IMR-90 (cell line): ENCODE measurements around the gene C10orf105. TPM values are rescaled to one million over a fixed set of nuclear protein-coding genes. Genes with fewer than 3 reads are reported as not detected.

Experiments used
- ATAC-seq: fragments of 200-7000 bp; cut with Tn5 transposase; 2 replicates; pipeline ENCODE4 v1.9.1; 2020; ENCODE audit warnings: low read depth, mild to moderate bottlenecking, moderate library complexity
- BruUV-seq: library from RNA; stranded (reverse); fragments of 400-500 nt; replicated peaks from 2 replicates; lab custom pipeline; 2021; lab: Mats Ljungman, UMichigan
- CTCF ChIA-PET: fragments of 300-600 bp; formaldehyde crosslinking; extraction: SDS; loops from one replicate; lab custom pipeline; 2021; ENCODE audit warnings: antibody characterized with exemption; lab: Yijun Ruan, JAX
- POLR2A ChIA-PET: fragments of 300-600 bp; sonication (Branson Sonifier 250); formaldehyde crosslinking; loops from one replicate; lab custom pipeline; 2022; ENCODE audit warnings: antibody characterized with exemption; ENCODE audit not compliant: unreplicated experiment; lab: Charles Lee
- DNase-seq: peaks from one replicate; pipeline ENCODE4 v3.0.0; 2013
- H2AFZ ChIP-seq: replicated peaks from 2 replicates; pipeline ENCODE3; 2013; ENCODE audit warnings: low read length, mild to moderate bottlenecking; ENCODE audit not compliant: poor library complexity
- H2AK5ac ChIP-seq: 2 replicates; pipeline ENCODE4 v1.6.1; 2013; ENCODE audit warnings: low read depth, low read length, inconsistent platforms
- H2AK9ac ChIP-seq: replicated peaks from 2 replicates; pipeline ENCODE3; 2013; ENCODE audit warnings: mild to moderate bottlenecking, low read depth, low read length, moderate library complexity; ENCODE audit not compliant: poor library complexity
- H2BK120ac ChIP-seq: 2 replicates; pipeline ENCODE4 v1.6.1; 2013; ENCODE audit warnings: low read depth, low read length, inconsistent platforms
- H2BK15ac ChIP-seq: 3 replicates; pipeline ENCODE4 v1.6.1; 2013; ENCODE audit warnings: low read depth, low read length, inconsistent platforms
- H2BK20ac ChIP-seq: 2 replicates; pipeline ENCODE4 v1.6.1; 2013; ENCODE audit warnings: low read depth, mild to moderate bottlenecking, inconsistent platforms, low read length, moderate library complexity
- H2BK5ac ChIP-seq: 2 replicates; pipeline ENCODE4 v1.6.1; 2013; ENCODE audit warnings: mild to moderate bottlenecking, low read depth, low read length, inconsistent platforms; ENCODE audit not compliant: poor library complexity, severe bottlenecking
- H3K14ac ChIP-seq: replicated peaks from 2 replicates; pipeline ENCODE4 v1.6.1; 2013; ENCODE audit warnings: low read depth, low read length, inconsistent platforms
- H3K18ac ChIP-seq: 2 replicates; pipeline ENCODE4 v1.6.1; 2013; ENCODE audit warnings: low read depth, low read length, control low read depth
- H3K23ac ChIP-seq: 2 replicates; pipeline ENCODE4 v1.6.1; 2013; ENCODE audit warnings: low read depth, low read length, inconsistent platforms
- H3K27ac ChIP-seq: 2 replicates; pipeline ENCODE4 v1.5.1; 2013; ENCODE audit warnings: mild to moderate bottlenecking, control low read depth, low read length; ENCODE audit not compliant: insufficient read depth
- H3K27me3 ChIP-seq: 2 replicates; pipeline ENCODE4 v1.6.1; 2013; ENCODE audit warnings: low read length; ENCODE audit not compliant: control insufficient read depth, insufficient read depth
- H3K36me3 ChIP-seq: 2 replicates; pipeline ENCODE4 v1.6.1; 2013; ENCODE audit warnings: low read length, mixed read lengths; ENCODE audit not compliant: control insufficient read depth, insufficient read depth
- H3K4ac ChIP-seq: 2 replicates; pipeline ENCODE4 v1.6.1; 2013; ENCODE audit warnings: low read depth, low read length, inconsistent platforms
- H3K4me1 ChIP-seq: 2 replicates; pipeline ENCODE4 v1.6.1; 2013; ENCODE audit warnings: low read length, mixed read lengths; ENCODE audit not compliant: control insufficient read depth, insufficient read depth
- H3K4me2 ChIP-seq: 2 replicates; pipeline ENCODE4 v1.6.1; 2013; ENCODE audit warnings: low read depth, mild to moderate bottlenecking, control low read depth, low read length, moderate library complexity
- H3K4me3 ChIP-seq: 2 replicates; pipeline ENCODE4 v1.5.1; 2013; ENCODE audit warnings: low read depth, mild to moderate bottlenecking, control low read depth, low read length, moderate library complexity; ENCODE audit not compliant: insufficient read depth
- H3K56ac ChIP-seq: 2 replicates; pipeline ENCODE4 v1.6.1; 2013; ENCODE audit warnings: low read length, inconsistent platforms; ENCODE audit not compliant: insufficient read depth; ENCODE audit errors: extremely low read depth
- H3K79me1 ChIP-seq, 2 experiments: 2 replicates each; pipeline ENCODE4 v1.6.1; 2013; ENCODE audit warnings: low read length in 2 of 2, inconsistent platforms in 1 of 2, low read depth in 1 of 2
- H3K9ac ChIP-seq: 2 replicates; pipeline ENCODE4 v1.6.1; 2013; ENCODE audit warnings: low read depth, low read length, control low read depth
- H3K9me1 ChIP-seq: 2 replicates; pipeline ENCODE4 v1.6.1; 2013; ENCODE audit warnings: low read length, inconsistent platforms; ENCODE audit not compliant: insufficient read depth
- H3K9me3 ChIP-seq: 2 replicates; pipeline ENCODE4 v1.6.1; 2013; ENCODE audit warnings: low read length; ENCODE audit not compliant: control insufficient read depth, insufficient read depth
- H4K20me1 ChIP-seq: 2 replicates; pipeline ENCODE4 v1.6.1; 2013; ENCODE audit warnings: low read length, inconsistent platforms; ENCODE audit not compliant: insufficient read depth
- H4K5ac ChIP-seq: 2 replicates; pipeline ENCODE4 v1.6.1; 2013; ENCODE audit warnings: mild to moderate bottlenecking, low read depth, low read length, control low read depth
- H4K8ac ChIP-seq, 2 experiments: 2 replicates each; pipeline ENCODE4 v1.6.1; 2013; ENCODE audit warnings: low read depth in 2 of 2, low read length in 2 of 2, control low read depth in 1 of 2, inconsistent platforms in 1 of 2
- H4K91ac ChIP-seq: 2 replicates; pipeline ENCODE4 v1.6.1; 2013; ENCODE audit warnings: low read depth, low read length, inconsistent platforms; ENCODE audit not compliant: insufficient read depth
- CHD1 ChIP-seq: IDR thresholded peaks from 2 replicates; pipeline ENCODE4 v1.6.1; 2012; ENCODE audit warnings: low read depth, low read length, improper control_type of control experiment
- CTCF ChIP-seq: conservative IDR thresholded peaks from 2 replicates; pipeline ENCODE4 v1.5.1; 2012; ENCODE audit warnings: mild to moderate bottlenecking, low read depth, low read length, improper control_type of control experiment
- FOS ChIP-seq: fragments of 150-350 bp; IDR thresholded peaks from 2 replicates; pipeline ENCODE4 v1.6.1; 2016; ENCODE audit warnings: low read depth, low read length
- MAFK ChIP-seq: IDR thresholded peaks from 2 replicates; pipeline ENCODE4 v1.6.1; 2012; ENCODE audit warnings: low read depth, low read length, improper control_type of control experiment
- MAZ ChIP-seq: IDR thresholded peaks from 2 replicates; pipeline ENCODE4 v1.6.1; 2012; ENCODE audit warnings: low read depth, mild to moderate bottlenecking, low read length, improper control_type of control experiment, moderate library complexity, borderline replicate concordance
- NFE2L2 ChIP-seq: fragments of 150-350 bp; IDR thresholded peaks from 2 replicates; pipeline ENCODE4 v1.6.1; 2016; ENCODE audit warnings: low read depth, mild to moderate bottlenecking, low read length
- POLR2A ChIP-seq: IDR thresholded peaks from 2 replicates; pipeline ENCODE4 v1.6.1; 2012; ENCODE audit warnings: mild to moderate bottlenecking, low read depth, low read length
- RCOR1 ChIP-seq: IDR thresholded peaks from 2 replicates; pipeline ENCODE4 v1.6.1; 2012; ENCODE audit warnings: mild to moderate bottlenecking, low read length, improper control_type of control experiment; ENCODE audit not compliant: insufficient replicate concordance
- RFX5 ChIP-seq: IDR thresholded peaks from 2 replicates; pipeline ENCODE4 v1.8.0; 2012; ENCODE audit warnings: low read depth, mild to moderate bottlenecking, low read length, moderate library complexity
- SMC3 ChIP-seq: fragments of 150-350 bp; IDR thresholded peaks from 2 replicates; pipeline ENCODE4 v1.6.1; 2016; ENCODE audit warnings: low read depth, mild to moderate bottlenecking, antibody characterized with exemption, low read length, moderate library complexity
- USF2 ChIP-seq: fragments of 150-350 bp; IDR thresholded peaks from 2 replicates; pipeline ENCODE4 v1.6.1; 2017; ENCODE audit warnings: mild to moderate bottlenecking, antibody characterized with exemption, low read length, low read depth
- WGBS, 2 experiments: methylation state at CpG; one replicate each; pipeline versions ENCODE4 v1.1.5 to v1.1.7; 2013; ENCODE audit warnings: missing lambda C conversion rate in 2 of 2; ENCODE audit not compliant: insufficient read length in 1 of 2; ENCODE audit errors: extremely low coverage in 2 of 2; 5-methylcytosine and 5-hydroxymethylcytosine counted together
- dilution Hi-C: fragments of 300-500 bp; cut with HindIII; formaldehyde crosslinking; loops from one replicate; pipeline ENCODE4 v1.14.3; 2018; ENCODE audit warnings: low sequenced_read_pairs; ENCODE audit not compliant: unreplicated experiment
- in situ Hi-C: fragments of 300-500 bp; cut with MboI; formaldehyde crosslinking; loops from 3 replicates; pipeline ENCODE4 v1.14.3; 2019; ENCODE audit warnings: low sequenced_read_pairs, inconsistent platforms, mixed read lengths
- intact Hi-C: fragments of 100-400 bp; cut with micrococcal nuclease; formaldehyde crosslinking; loops from 2 replicates; pipeline ENCODE4 v1.10.0; 2022
- polyA plus RNA-seq, 3 experiments: library from polyadenylated mRNA; depleted of rRNA; stranded (reverse); fragments of >200 nt; gene quantifications; 2 replicates each; pipeline ENCODE4 v1.2.3, GENCODE V29; 2012; ENCODE audit warnings: low replicate concordance in 1 of 3
- total RNA-seq: library from RNA; depleted of rRNA; stranded (reverse); fragments of >200 nt; gene quantifications from 2 replicates; pipeline ENCODE4 v1.2.3, GENCODE V29; 2012
- TF ChIP-seq, protein P1 (sequence below): fragments of 150-350 bp; IDR thresholded peaks from 2 replicates; pipeline ENCODE4 v1.6.1; 2016; ENCODE audit warnings: low read depth, mild to moderate bottlenecking, low read length, moderate library complexity, borderline replicate concordance

Gene C10orf105
- total and polyA plus RNA-seq, 2 of the 4 experiments (the other 2 are of a cell fraction), result under 0.01 TPM; not detected in 1

DNA sequence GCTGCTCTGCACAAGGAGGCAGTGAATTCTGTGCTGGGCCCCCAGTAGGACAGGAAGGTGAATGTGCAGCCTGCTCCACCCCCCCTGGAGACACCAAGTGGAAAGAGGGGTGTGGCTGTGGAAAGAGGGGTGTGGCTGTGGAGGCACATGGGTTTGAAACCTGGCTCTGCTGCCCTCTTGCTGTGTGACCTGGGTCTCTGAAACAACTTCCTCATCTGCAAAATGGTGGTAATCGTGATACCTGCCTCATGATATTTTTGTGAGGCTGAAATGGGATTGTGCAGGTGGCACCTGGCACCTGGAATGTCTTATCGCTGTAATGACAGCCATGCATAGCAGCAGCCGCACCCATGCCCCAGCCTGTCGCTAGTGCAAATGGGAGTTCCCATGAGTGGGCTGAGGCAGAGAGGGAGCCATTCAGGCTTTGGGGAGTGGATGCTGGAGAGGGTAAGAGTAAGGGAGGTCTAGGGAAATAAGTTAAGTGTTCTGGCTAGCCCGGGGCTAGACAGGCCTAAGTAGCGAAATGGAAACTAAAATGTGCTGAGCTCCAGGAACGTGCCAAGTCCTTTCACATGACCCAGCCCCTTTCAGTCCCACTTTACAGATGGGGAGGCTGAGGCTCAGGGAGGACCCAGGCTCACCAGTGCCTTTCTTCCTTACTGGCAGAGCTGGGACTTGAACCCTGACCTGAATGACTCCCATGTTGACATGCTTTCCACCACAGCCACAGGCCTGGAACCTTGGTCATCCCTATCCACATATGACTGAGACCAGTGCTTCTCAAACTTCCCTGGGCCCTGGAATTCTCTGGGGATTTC, 35.0 kb downstream of the C10orf105 start:
- no peak overlapping the region for H2BK20ac ChIP-seq
- H3K56ac ChIP-seq, result no peak overlapping the region
- no peak overlapping the region for H3K4ac ChIP-seq
- dilution Hi-C loops, result no loop called here
- no peaks in the 10 kb centered on the region for H3K36me3 ChIP-seq
- H2AK9ac ChIP-seq, result no peak overlapping the region
- no peaks in the 10 kb centered on the region for H3K9me3 ChIP-seq
- DNase-seq (no peak), ATAC-seq (no peak)
- intact Hi-C loops, result no loop called here
- no peaks in the 10 kb centered on the region for H3K4me1 ChIP-seq
- H3K9ac ChIP-seq, result no peak overlapping the region
- H2BK120ac ChIP-seq, result no peak overlapping the region
- H3K27ac ChIP-seq, result no peak overlapping the region
- H2AFZ ChIP-seq, result peak overlapping the region; percentile 21
- no peak overlapping the region for H2AK5ac ChIP-seq
- TF ChIP-seq POLR2A (no peak), RFX5 (no peak), MAZ (no peak), RCOR1 (no peak), CTCF (no peak), MAFK (no peak), USF2 (no peak), SMC3 (no peak), NFE2L2 (no peak), CHD1 (no peak), FOS (no peak)
- TF ChIP-seq, protein P1, sequence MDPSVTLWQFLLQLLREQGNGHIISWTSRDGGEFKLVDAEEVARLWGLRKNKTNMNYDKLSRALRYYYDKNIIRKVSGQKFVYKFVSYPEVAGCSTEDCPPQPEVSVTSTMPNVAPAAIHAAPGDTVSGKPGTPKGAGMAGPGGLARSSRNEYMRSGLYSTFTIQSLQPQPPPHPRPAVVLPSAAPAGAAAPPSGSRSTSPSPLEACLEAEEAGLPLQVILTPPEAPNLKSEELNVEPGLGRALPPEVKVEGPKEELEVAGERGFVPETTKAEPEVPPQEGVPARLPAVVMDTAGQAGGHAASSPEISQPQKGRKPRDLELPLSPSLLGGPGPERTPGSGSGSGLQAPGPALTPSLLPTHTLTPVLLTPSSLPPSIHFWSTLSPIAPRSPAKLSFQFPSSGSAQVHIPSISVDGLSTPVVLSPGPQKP, result no peak
- no peak overlapping the region for H3K14ac ChIP-seq
- no peak overlapping the region for H3K4me2 ChIP-seq
- no peak overlapping the region for H4K5ac ChIP-seq
- CTCF ChIA-PET, result no interaction called here
- H3K79me1 ChIP-seq, result no peaks in the 10 kb centered on the region
- POLR2A ChIA-PET, result no interaction called here
- no peak overlapping the region for H2BK15ac ChIP-seq
- in situ Hi-C loops, result no loop called here
- no peak overlapping the region for H3K4me3 ChIP-seq
- H4K8ac ChIP-seq, result no peak overlapping the region
- H4K20me1 ChIP-seq, result no peaks in the 10 kb centered on the region
- H3K27me3 ChIP-seq, result peaks cover 53% of the 10 kb centered on the region
- H4K91ac ChIP-seq, result no peak overlapping the region
- H2BK5ac ChIP-seq, result no peak overlapping the region
- H3K9me1 ChIP-seq, result no peaks in the 10 kb centered on the region
- WGBS, 2 experiments, result 80% methylated on average over 2 of the region's 7 CpGs; no CpG with 5 or more reads in 1 of the 2 experiments
- H3K23ac ChIP-seq, result no peak overlapping the region
- no peak overlapping the region for H3K18ac ChIP-seq
- BruUV-seq, result no TSS peak
